Ovary (tissue), 9 donors: ENCODE results near the gene PKD2. TPM values are rescaled to one million over a fixed set of nuclear protein-coding genes. Genes with fewer than 3 reads are reported as not detected.

Experiments used
- DNase-seq, 5 donors: peaks; one replicate each; pipeline ENCODE4 v3.0.0-alpha.2; 2019 to 2020
- H3K27ac ChIP-seq, 2 donors: fragments of 200-600 bp; one replicate each; pipeline versions ENCODE4 v1.5.1 to v1.8.0; 2019 to 2022
- H3K27me3 ChIP-seq: fragments of 200-600 bp; one replicate; pipeline ENCODE4 v1.8.0; 2022
- H3K36me3 ChIP-seq: fragments of 200-600 bp; sonication (generic); one replicate; pipeline ENCODE4 v1.5.1; 2019
- H3K4me1 ChIP-seq: one replicate; pipeline ENCODE4 v1.8.1; 2013; ENCODE audit warnings: mild to moderate bottlenecking, moderate library complexity; ENCODE audit not compliant: insufficient read depth
- H3K4me3 ChIP-seq: fragments of 200-600 bp; sonication (generic); one replicate; pipeline ENCODE4 v1.5.1; 2017
- H3K9me3 ChIP-seq, 2 donors: fragments of 200-600 bp in 1 of 2; sonication (generic) in 1 of 2; one replicate each; pipeline versions ENCODE4 v1.5.1 to v1.8.1; 2013 to 2019; ENCODE audit warnings: mild to moderate bottlenecking in 1 of 2, moderate library complexity in 1 of 2
- EP300 ChIP-seq: sonication (generic); formaldehyde crosslinking; IDR thresholded peaks from one replicate; pipeline ENCODE4 v1.6.1; 2017; ENCODE audit warnings: antibody characterized with exemption
- POLR2A ChIP-seq: fragments of 450-650 bp; IDR thresholded peaks from one replicate; pipeline ENCODE4 v1.6.1; 2017; ENCODE audit warnings: antibody characterized with exemption, mild to moderate bottlenecking, moderate library complexity
- WGBS, 3 donors: extraction: QIAGEN DNeasy Blood & Tissue Kit in 1 of 3; methylation state at CpG; one replicate each; pipeline versions ENCODE4 v1.1.5 to v1.1.7; 2013 to 2017; 5-methylcytosine and 5-hydroxymethylcytosine counted together
- intact Hi-C, 4 donors: fragments of 100-400 bp; cut with DNase I; formaldehyde crosslinking; loops; one replicate each; pipeline versions ENCODE4 v1.11.0 to v1.15.1; 2022 to 2023
- polyA plus RNA-seq, 2 donors: library from polyadenylated mRNA; stranded (reverse); fragments of 200-250 nt in 1 of 2; fragments of 350-450 nt in 1 of 2; fragmentation: Illumina TruSeq in 1 of 2; extraction: RNeasy Lipid Tissue Mini Kit (QIAGEN cat#74804) in 1 of 2; gene quantifications; one replicate each; pipeline ENCODE4 v1.2.3, GENCODE V29; 2013 to 2014
- total RNA-seq, 7 donors: library from RNA; depleted of rRNA in 2 of 7; stranded (reverse); fragments of >200 nt in 2 of 7; fragmentation: NEBNext Ultra II Directional in 3 of 7; extraction: Animal tissue kit (Norgen Biotek cat#: 25700) in 3 of 7; gene quantifications; one replicate each; pipeline versions ENCODE4 v1.1.0 to v1.2.4, GENCODE V29; 2016 to 2023
- TF ChIP-seq, protein P1 (sequence below), 3 donors: fragments of 450-650 bp in 2 of 3; fragments of 200-600 bp in 1 of 3; IDR thresholded peaks; one replicate each; pipeline versions ENCODE4 v1.5.1 to v1.8.0; 2016 to 2022; ENCODE audit warnings: antibody characterized with exemption in 3 of 3, mild to moderate bottlenecking in 1 of 3
- donor health status: DM: no; HTN: no; CAD: no; lungs with moderate emphysema.
- donor health status: DM: no; HTN: no; CAD: no.
- donor health status: Bipolar disorder and iron deficiency.
- donor health status: DM: yes; HTN: yes; CAD: no.
- donor health status: DM: no; HTN: no; CAD: no.
- donor health status: DM: yes; HTN: yes; CAD: no.

The PKD2 gene
- total and polyA plus RNA-seq, 9 donors, result 35.7 to 66.9 (median 52.5) TPM

DNA sequence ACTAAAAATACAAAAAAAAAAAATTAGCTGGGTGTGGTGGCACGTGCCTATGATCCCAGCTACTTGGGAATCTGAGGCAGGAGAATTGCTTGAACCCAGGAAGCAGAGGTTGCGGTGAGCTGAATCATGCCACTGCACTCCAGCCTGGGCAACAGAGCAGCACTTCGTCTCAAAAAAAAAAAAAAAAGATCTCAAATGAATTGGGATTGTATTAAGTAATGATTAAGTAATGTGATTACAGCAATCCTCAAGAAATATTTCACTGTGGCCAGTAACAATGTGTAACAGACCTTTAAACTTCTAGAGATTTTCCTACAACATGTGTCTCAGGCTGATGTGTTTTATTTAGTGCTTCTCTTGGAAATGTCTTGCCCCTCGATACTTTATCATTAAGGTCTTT is 46.8 kb downstream of the PKD2 start:
- H3K4me1 ChIP-seq, result no peaks in the 10 kb centered on the region
- H3K27me3 ChIP-seq, result no peaks in the 10 kb centered on the region
- intact Hi-C loops, result no loop called here
- H3K27ac ChIP-seq, result no peak overlapping the region
- TF ChIP-seq EP300 (no peak), POLR2A (no peak)
- TF ChIP-seq, protein P1, sequence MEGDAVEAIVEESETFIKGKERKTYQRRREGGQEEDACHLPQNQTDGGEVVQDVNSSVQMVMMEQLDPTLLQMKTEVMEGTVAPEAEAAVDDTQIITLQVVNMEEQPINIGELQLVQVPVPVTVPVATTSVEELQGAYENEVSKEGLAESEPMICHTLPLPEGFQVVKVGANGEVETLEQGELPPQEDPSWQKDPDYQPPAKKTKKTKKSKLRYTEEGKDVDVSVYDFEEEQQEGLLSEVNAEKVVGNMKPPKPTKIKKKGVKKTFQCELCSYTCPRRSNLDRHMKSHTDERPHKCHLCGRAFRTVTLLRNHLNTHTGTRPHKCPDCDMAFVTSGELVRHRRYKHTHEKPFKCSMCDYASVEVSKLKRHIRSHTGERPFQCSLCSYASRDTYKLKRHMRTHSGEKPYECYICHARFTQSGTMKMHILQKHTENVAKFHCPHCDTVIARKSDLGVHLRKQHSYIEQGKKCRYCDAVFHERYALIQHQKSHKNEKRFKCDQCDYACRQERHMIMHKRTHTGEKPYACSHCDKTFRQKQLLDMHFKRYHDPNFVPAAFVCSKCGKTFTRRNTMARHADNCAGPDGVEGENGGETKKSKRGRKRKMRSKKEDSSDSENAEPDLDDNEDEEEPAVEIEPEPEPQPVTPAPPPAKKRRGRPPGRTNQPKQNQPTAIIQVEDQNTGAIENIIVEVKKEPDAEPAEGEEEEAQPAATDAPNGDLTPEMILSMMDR (IDR thresholded peaks at IDR 0.05), result no peak
- no peak overlapping the region for H3K4me3 ChIP-seq
- no peaks in the 10 kb centered on the region for H3K9me3 ChIP-seq
- no peak for DNase-seq
- 81 to 89% (median 88%) methylated on average over 4 of the region's 4 CpGs for WGBS, 3 donors
- no peaks in the 10 kb centered on the region for H3K36me3 ChIP-seq

DNA sequence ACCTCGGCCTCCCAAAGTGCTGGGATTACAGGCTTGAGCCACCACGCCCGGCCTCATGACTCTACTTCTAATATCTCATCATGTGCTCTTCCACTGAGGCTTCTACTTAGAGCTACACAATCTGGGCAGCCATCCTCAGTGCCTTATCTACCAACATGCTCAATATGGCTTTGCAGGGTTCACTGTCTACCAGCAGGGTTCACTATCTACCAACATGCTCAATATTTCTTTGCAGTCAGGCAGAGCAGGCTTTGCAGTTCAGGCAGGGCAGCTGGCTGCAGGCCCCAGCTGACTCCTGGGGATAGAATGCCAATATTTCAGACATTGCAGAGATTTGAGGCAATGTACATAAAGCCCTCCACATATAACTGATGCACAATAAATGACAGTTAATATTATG is 47.5 kb downstream of the PKD2 start:
- Histone ChIP-seq H3K36me3 (no peaks in the 10 kb centered on the region), H3K27ac (no peak overlapping the region), H3K9me3 (no peaks in the 10 kb centered on the region), H3K4me1 (no peaks in the 10 kb centered on the region), H3K4me3 (no peak overlapping the region), H3K27me3 (no peaks in the 10 kb centered on the region)
- 76 to 89% (median 84%) methylated on average over 3 of the region's 3 CpGs for WGBS, 3 donors
- no peak for DNase-seq
- no peak for TF ChIP-seq EP300
- TF ChIP-seq, protein P1 (IDR thresholded peaks at IDR 0.05), result peak in 1 of 3 donors; percentile 14
- intact Hi-C loops, result loop anchor here in 1 of 4 donors (5.0 kb wide), 1 partner anchor 157 kb away; no protein-coding TSS in a partner anchor

DNA sequence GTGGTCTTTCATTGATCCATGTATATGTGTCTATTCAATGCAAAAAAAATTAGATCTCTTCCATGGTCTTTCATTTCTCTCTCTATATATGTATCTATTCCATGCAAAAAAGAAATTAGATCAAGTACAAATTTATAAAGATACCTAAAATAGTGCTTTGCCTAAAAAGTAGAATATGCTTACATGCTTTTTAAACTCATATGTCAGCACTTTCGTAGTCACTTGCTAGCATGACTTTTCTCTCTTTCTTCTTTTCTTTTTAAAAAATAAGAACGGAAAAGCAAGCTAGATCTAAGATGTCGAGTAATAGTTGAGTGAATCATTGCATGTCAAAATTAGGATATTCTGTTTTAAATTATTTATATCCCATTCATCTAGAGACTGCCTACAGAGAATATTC is 50.9 kb downstream of the PKD2 start:
- no peaks in the 10 kb centered on the region for H3K36me3 ChIP-seq
- H3K4me1 ChIP-seq, result peaks cover 5% of the 10 kb centered on the region
- no peak overlapping the region for H3K4me3 ChIP-seq
- TF ChIP-seq, protein P1 (IDR thresholded peaks at IDR 0.05), result no peak
- TF ChIP-seq POLR2A, result no peak
- no peak for TF ChIP-seq EP300
- DNase-seq, result no peak
- intact Hi-C loops, result loop anchor here in 1 of 4 donors (5.0 kb wide), 1 partner anchor 154 kb away; no protein-coding TSS in a partner anchor
- H3K9me3 ChIP-seq, result no peaks in the 10 kb centered on the region
- H3K27ac ChIP-seq, result no peak overlapping the region
- no peaks in the 10 kb centered on the region for H3K27me3 ChIP-seq
- 95 to 97% (median 96%) methylated on average over 3 of the region's 3 CpGs for WGBS, 3 donors

DNA sequence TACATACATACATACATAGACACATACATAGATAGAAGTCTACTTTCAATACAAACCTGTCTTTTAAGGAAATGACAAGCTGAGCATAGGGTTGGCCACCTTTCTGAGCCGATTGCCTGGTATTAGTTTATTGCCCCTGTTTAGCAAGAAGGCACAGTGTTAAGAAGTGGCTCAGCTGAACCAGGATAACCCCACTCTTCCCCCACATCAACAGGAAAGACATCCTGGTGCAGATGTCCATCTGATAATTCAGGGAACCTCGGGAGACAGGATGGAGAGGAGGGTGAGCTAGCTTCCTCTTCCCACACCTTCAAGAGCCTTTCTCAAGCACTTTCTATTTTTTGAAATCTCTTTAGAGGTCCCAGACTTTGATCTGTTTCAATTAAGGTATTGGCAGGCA is 52.3 kb downstream of the PKD2 start:
- no peak overlapping the region for H3K27ac ChIP-seq
- no peaks in the 10 kb centered on the region for H3K36me3 ChIP-seq
- H3K4me3 ChIP-seq, result no peak overlapping the region
- no peaks in the 10 kb centered on the region for H3K9me3 ChIP-seq
- intact Hi-C loops, result loop anchor here in 1 of 4 donors (5.0 kb wide), 1 partner anchor 153 kb away; no protein-coding TSS in a partner anchor
- H3K4me1 ChIP-seq, result peaks cover 5% of the 10 kb centered on the region
- TF ChIP-seq EP300, result no peak
- TF ChIP-seq, protein P1 (IDR thresholded peaks at IDR 0.05), result no peak
- TF ChIP-seq POLR2A, result no peak
- no peaks in the 10 kb centered on the region for H3K27me3 ChIP-seq
- DNase-seq, result no peak
- 45 to 63% (median 50%) methylated on average over 2 of the region's 2 CpGs for WGBS, 3 donors
